GM13976 (cell line): ENCODE results near the gene OSM.

Experiments used
- DNase-seq: peaks from one replicate; pipeline ENCODE4 v3.0.0; 2012; ENCODE audit warnings: low spot score
- CTCF ChIP-seq: IDR thresholded peaks from 2 replicates; pipeline ENCODE4 v1.5.1; 2012; ENCODE audit warnings: borderline replicate concordance, mild to moderate bottlenecking; ENCODE audit not compliant: insufficient read depth; ENCODE audit errors: extremely low read depth, missing control alignments, control extremely low read depth
- in situ Hi-C: fragments of 300-500 bp; cut with MboI; formaldehyde crosslinking; loops from one replicate; pipeline ENCODE4 v1.12.0; 2022; ENCODE audit warnings: low sequenced_read_pairs, mixed read lengths, inconsistent platforms; ENCODE audit not compliant: unreplicated experiment

OSM gene

GRCh38 chr22:30224161-30224857 is 42.3 kb downstream of the OSM start:
- peak; percentile 66 for DNase-seq
- in situ Hi-C loops: no loop called here
- no peak for TF ChIP-seq CTCF

GRCh38 chr22:30223303-30223702 is 43.3 kb downstream of the OSM start:
- in situ Hi-C loops: no loop called here
- no peak for DNase-seq
- no peak for TF ChIP-seq CTCF

GRCh38 chr22:30222321-30222720 is 44.3 kb downstream of the OSM start:
- in situ Hi-C loops: no loop called here

GRCh38 chr22:30221121-30221992 is 45.3 kb downstream of the OSM start:
- TF ChIP-seq CTCF: no peak
- in situ Hi-C loops: no loop called here
- peak; percentile 64 for DNase-seq

More at GRCh38 chr22:30222321-30222720, 44.3 kb downstream of the OSM start:
- no peak for TF ChIP-seq CTCF
- DNase-seq: no peak

GRCh38 chr22:30220338-30221012 is 46.2 kb downstream of the OSM start:
- in situ Hi-C loops: no loop called here
- no peak for DNase-seq
- TF ChIP-seq CTCF: no peak

GRCh38 chr22:30219668-30220278 is 46.9 kb downstream of the OSM start:
- no peak for TF ChIP-seq CTCF
- no peak for DNase-seq
- in situ Hi-C loops: no loop called here
